HEK293T (cell line): ENCODE data around the gene ADORA2B.

Experiments
- CTCF ChIA-PET: fragments of 350-600 bp; formaldehyde crosslinking; extraction: SDS; loops from one replicate; lab custom pipeline; 2021; ENCODE audit warnings: antibody characterized with exemption, inconsistent platforms; lab: Yijun Ruan, JAX
- POLR2A ChIA-PET: fragments of 350-600 bp; formaldehyde crosslinking; extraction: SDS; loops from one replicate; lab custom pipeline; 2020; ENCODE audit warnings: antibody characterized with exemption, inconsistent platforms; lab: Yijun Ruan, JAX
- DNase-seq: peaks from one replicate; pipeline ENCODE4 v3.0.0; 2012; ENCODE audit warnings: mixed read lengths; ENCODE audit errors: extremely low spot score
- ARNT ChIP-seq: fragments of 450-650 bp; IDR thresholded peaks from 2 replicates; pipeline ENCODE4 v1.6.1; 2017; ENCODE audit warnings: mild to moderate bottlenecking
- BHLHE40 ChIP-seq: fragments of 450-650 bp; IDR thresholded peaks from 2 replicates; pipeline ENCODE4 v1.6.1; 2016; ENCODE audit warnings: mild to moderate bottlenecking, moderate library complexity, borderline replicate concordance
- CTBP1 ChIP-seq: fragments of 450-650 bp; IDR thresholded peaks from 2 replicates; pipeline ENCODE4 v1.6.1; 2016; ENCODE audit warnings: borderline replicate concordance
- ELF4 ChIP-seq: fragments of 450-650 bp; IDR thresholded peaks from 2 replicates; pipeline ENCODE4 v1.6.1; 2017; ENCODE audit warnings: antibody characterized with exemption
- FOXA1 ChIP-seq: fragments of 450-650 bp; IDR thresholded peaks from 2 replicates; pipeline ENCODE4 v1.6.1; 2016; ENCODE audit warnings: mild to moderate bottlenecking
- FOXK2 ChIP-seq: fragments of 450-650 bp; IDR thresholded peaks from 2 replicates; pipeline ENCODE4 v1.6.1; 2016; ENCODE audit warnings: mild to moderate bottlenecking
- FOXM1 ChIP-seq: fragments of 450-650 bp; IDR thresholded peaks from 2 replicates; pipeline ENCODE4 v1.6.1; 2017; ENCODE audit warnings: mild to moderate bottlenecking, borderline replicate concordance
- HDGF ChIP-seq: fragments of 450-650 bp; IDR thresholded peaks from 2 replicates; pipeline ENCODE4 v1.6.1; 2017; ENCODE audit warnings: antibody characterized with exemption, borderline replicate concordance
- L3MBTL2 ChIP-seq: fragments of 450-650 bp; conservative IDR thresholded peaks from 2 replicates; pipeline ENCODE4 v1.6.1; 2016; ENCODE audit warnings: mild to moderate bottlenecking
- LEF1 ChIP-seq: fragments of 450-650 bp; IDR thresholded peaks from 2 replicates; pipeline ENCODE4 v1.6.1; 2017; ENCODE audit warnings: mild to moderate bottlenecking, borderline replicate concordance
- NFRKB ChIP-seq: fragments of 450-650 bp; IDR thresholded peaks from 2 replicates; pipeline ENCODE4 v1.6.1; 2016; ENCODE audit warnings: mild to moderate bottlenecking, moderate library complexity
- SP1 ChIP-seq: fragments of 450-650 bp; IDR thresholded peaks from 2 replicates; pipeline ENCODE4 v1.6.1; 2017
- SUZ12 ChIP-seq: fragments of 450-650 bp; IDR thresholded peaks from 2 replicates; pipeline ENCODE4 v1.6.1; 2016; ENCODE audit warnings: mild to moderate bottlenecking
- TARDBP ChIP-seq: fragments of 450-650 bp; IDR thresholded peaks from 2 replicates; pipeline ENCODE4 v1.6.1; 2016
- ZNF384 ChIP-seq: fragments of 450-650 bp; IDR thresholded peaks from 2 replicates; pipeline ENCODE4 v1.6.1; 2016
- TF ChIP-seq, protein P1 (sequence below): fragments of 450-650 bp; IDR thresholded peaks from 2 replicates; pipeline ENCODE4 v1.6.1; 2016

Gene ADORA2B

DNA sequence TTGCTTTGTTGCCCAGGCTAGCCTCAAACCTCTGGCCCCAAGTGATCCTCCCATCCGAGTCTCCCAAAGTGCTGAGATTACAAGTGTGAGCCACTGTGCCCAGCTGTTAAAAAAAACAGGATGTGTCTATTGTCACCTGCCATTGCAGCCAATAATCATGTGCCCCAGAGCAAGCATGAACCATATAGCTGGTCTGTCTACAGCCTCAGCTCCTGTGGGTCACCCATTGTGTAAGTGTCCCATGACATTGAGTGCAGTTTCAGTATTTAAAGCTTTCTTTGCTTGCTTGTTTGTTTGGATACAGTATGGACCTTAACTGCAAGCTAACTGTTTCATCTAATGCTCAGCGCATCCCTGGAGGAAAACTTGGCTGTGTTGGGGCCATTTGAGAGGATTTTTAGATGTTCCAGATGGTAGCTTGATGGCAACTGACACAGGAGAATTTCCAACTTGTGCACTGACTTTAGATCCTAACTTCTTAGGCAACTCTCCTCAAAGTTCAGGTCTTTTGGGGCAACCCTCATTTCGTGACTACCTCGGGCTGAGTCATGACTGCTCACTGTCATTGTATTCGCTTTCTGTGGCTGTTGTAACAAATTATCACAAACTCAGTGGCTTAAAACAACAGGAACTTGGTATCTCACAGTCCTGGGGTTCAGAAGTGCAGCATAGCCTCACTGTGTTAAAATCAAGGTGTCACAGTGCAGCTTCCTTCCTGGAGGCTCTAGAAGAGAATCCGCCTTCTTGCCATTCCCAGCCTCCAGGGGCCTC lies 30.3 kb upstream of the ADORA2B start:
- no peak for TF ChIP-seq L3MBTL2
- no peak for TF ChIP-seq SUZ12
- TF ChIP-seq ELF4, result no peak
- no peak for TF ChIP-seq BHLHE40
- TF ChIP-seq NFRKB, result no peak
- no peak for TF ChIP-seq TARDBP
- TF ChIP-seq FOXK2, result no peak
- no peak for TF ChIP-seq LEF1
- TF ChIP-seq FOXA1, result no peak
- no peak for TF ChIP-seq FOXM1
- TF ChIP-seq, protein P1, sequence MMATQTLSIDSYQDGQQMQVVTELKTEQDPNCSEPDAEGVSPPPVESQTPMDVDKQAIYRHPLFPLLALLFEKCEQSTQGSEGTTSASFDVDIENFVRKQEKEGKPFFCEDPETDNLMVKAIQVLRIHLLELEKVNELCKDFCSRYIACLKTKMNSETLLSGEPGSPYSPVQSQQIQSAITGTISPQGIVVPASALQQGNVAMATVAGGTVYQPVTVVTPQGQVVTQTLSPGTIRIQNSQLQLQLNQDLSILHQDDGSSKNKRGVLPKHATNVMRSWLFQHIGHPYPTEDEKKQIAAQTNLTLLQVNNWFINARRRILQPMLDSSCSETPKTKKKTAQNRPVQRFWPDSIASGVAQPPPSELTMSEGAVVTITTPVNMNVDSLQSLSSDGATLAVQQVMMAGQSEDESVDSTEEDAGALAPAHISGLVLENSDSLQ, result no peak
- TF ChIP-seq ZNF384, result no peak
- TF ChIP-seq CTBP1, result no peak
- TF ChIP-seq HDGF, result no peak
- TF ChIP-seq ARNT, result no peak
- no peak for TF ChIP-seq SP1
- CTCF ChIA-PET, result no interaction called here
- no peak for DNase-seq
- POLR2A ChIA-PET, result interaction anchor here (0.8 to 1.8 kb wide), 2 partner anchors 30 to 85 kb away, joined by 3 to 6 read pairs; partner anchors contain the start of genes ADORA2B, TTC19 and ZSWIM7

DNA sequence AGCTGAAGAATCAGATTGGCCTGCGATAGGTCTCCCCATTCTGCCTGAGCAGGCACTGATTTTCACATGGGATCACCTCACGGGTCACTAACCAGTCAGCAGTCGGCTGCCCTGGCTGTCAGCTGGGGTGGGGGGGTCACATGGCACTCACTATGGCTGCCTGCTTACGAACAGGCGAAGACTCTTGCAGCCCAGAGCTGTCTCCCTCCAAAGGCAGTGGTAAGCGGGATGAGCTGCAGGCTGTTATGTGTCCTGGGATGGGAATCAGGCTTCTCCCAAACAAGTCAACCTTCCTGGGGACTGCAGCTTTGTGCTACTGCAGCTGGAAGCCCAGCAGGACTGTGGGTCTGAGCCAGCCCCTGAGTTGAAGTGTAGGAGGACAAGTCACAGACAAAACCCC lies 29.0 kb upstream of the ADORA2B start:
- DNase-seq, result no peak
- CTCF ChIA-PET, result interaction anchor here (0.6 to 0.8 kb wide), 2 partner anchors 81 to 83 kb away, joined by 3 to 4 read pairs; partner anchors contain the start of gene ZSWIM7
- TF ChIP-seq ELF4 (no peak), ZNF384 (no peak), LEF1 (no peak), CTBP1 (no peak), FOXK2 (no peak), L3MBTL2 (no peak), FOXA1 (no peak), NFRKB (no peak), TARDBP (no peak)
- POLR2A ChIA-PET, result no interaction called here

DNA sequence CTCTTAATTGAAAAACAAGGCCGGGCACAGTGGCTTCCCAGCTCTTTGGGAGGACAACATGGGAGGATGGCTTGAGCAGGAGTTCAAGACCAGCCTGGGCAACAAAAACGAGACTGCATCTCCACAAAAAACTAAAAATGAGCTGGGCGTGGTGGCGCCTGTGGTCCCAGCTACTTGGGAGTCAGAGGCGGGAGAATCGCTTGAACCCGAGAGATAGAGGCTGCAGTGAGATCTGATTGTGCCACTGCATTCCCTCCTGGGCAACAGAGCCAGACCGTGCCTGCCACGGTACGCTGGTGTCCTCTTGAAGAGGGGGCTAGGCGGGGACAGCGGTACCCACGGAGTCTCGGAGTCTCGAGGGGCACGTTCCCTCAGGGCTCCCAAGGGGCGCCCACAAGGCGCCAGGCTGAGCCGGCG lies 27.9 kb upstream of the ADORA2B start:
- POLR2A ChIA-PET, result no interaction called here
- no peak for DNase-seq
- CTCF ChIA-PET, result no interaction called here
- no peak for TF ChIP-seq SP1
- TF ChIP-seq FOXK2, result no peak
- no peak for TF ChIP-seq BHLHE40
- no peak for TF ChIP-seq ZNF384
- no peak for TF ChIP-seq ARNT
- TF ChIP-seq HDGF, result no peak
- no peak for TF ChIP-seq TARDBP

DNA sequence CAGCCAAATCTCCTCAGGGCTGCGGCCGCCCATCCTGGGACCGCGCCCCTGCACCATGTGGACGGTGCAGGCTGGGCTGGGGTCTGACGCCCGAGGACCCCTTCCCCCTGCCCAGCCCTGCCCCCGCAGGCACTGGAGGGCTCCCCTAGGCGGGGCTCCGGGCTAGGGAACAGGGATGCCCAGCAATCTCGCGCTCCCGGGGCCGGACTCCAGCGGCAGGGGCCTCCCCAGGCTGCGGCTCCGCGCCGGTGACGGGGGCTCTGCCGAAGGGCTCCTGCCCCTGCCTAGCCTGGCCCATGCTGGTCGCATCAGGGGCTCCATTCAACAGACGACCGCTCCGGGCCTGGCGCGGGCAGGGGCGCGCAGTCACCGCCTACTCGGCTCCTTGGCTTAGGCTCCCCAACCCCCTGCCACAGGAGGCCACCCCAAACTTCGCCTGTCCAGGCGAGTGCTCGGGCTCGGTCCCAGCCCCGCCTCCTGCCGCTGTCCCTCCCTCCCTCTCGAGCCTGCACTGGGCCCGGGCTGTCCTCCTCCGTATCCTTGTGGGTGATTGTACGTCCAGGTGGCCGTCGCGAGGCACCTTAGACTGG lies 27.4 kb upstream of the ADORA2B start:
- ChIA-PET CTCF (interaction anchor here (0.6 kb wide), 1 partner anchor 81 kb away, joined by 5 read pairs; no protein-coding TSS in a partner anchor), POLR2A (no interaction called here)
- no peak for DNase-seq
- TF ChIP-seq CTBP1 (no peak), FOXK2 (no peak), FOXA1 (no peak), HDGF (no peak), FOXM1 (no peak), SUZ12 (no peak), TARDBP (no peak)

DNA sequence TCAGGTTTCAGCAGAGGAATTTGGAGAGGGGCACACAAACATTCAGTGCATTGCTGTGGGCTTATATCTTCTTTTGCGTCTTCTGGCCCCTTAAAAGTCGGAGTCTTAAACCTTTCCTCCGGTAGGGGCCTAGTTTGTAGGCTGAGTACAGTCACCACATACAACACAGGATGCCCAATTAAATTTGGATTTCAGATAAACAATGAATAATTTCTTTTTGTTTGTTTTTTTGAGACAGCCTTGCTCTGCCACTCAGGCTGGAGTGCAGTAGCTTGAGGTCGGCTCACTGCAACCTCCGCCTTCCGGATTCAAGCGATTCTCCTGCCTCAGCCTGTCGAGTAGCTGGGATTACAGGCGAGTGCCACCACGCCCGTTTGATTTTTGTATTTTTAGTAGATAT lies 26.7 kb upstream of the ADORA2B start:
- ChIA-PET CTCF (interaction anchor here (0.6 to 0.7 kb wide), 2 partner anchors 27 to 81 kb away, joined by 3 to 5 read pairs; partner anchors contain the start of gene ADORA2B), POLR2A (no interaction called here)
- TF ChIP-seq HDGF (no peak), FOXM1 (no peak), NFRKB (no peak), LEF1 (no peak), ZNF384 (no peak), BHLHE40 (no peak), SUZ12 (no peak)
- no peak for DNase-seq

DNA sequence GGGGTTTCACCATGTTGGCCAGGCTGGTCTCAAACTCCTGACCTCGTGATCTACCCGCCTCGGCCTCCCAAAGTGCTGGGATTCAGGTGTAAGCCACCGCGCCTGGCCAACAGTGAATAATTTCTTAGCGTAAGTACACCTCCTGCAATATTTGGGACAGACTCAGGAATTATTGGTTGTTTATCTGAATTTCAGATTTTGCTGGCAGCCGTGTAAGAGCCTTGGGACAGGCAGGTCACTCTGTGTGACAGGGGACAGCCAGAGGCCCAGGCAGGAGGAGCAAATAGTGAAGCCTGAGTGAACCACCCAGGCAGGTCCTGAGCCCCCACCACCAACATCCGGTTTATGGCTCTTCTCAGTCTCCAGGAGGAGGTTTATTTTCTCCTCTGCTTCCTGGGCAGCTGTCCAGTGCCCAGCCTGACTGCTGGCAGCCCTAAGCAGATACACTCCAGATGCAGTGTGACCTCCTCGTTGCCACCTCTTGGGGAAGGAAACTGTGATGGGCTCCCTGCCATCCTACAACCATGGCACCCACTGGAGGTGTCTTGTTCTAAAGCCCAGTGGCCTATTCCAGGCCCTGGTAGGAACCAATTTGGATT lies 26.2 kb upstream of the ADORA2B start:
- ChIA-PET CTCF (interaction anchor here (0.7 kb wide), 1 partner anchor 26 kb away, joined by 3 read pairs; the partner anchor contains the start of gene ADORA2B), POLR2A (interaction anchor here (1.0 kb wide), 1 partner anchor 26 kb away, joined by 3 read pairs; the partner anchor contains the start of gene ADORA2B)
- no peak for DNase-seq
- TF ChIP-seq, protein P1, result no peak
- TF ChIP-seq LEF1 (no peak), L3MBTL2 (no peak), BHLHE40 (no peak), TARDBP (no peak), FOXM1 (no peak), SP1 (no peak)
